Measurements from ENCODE around the gene GRIN2A. TPM values are rescaled to one million over a fixed set of nuclear protein-coding genes. Genes with fewer than 3 reads are reported as not detected.

Gene GRIN2A
- total and polyA plus RNA-seq, 8 donors = 0.03 to 0.96 (median 0.26) TPM

- H3K27ac ChIP-seq = no peak overlapping the region
- H3K9me3 ChIP-seq = no peaks in the 10 kb centered on the region
- DNase-seq (no peak), ATAC-seq (no peak)
- no peaks in the 10 kb centered on the region for H3K36me3 ChIP-seq
- no peak for TF ChIP-seq CTCF (IDR thresholded peaks at IDR 0.05)
- peaks cover 0 to 8% of the 10 kb centered on the region in 2 donors for H3K27me3 ChIP-seq
- H3K4me3 ChIP-seq = no peak overlapping the region
- H3K4me1 ChIP-seq = no peaks in the 10 kb centered on the region
- intact Hi-C loops (cut with DNase I) = no loop called here
These were observed 268.5 kb downstream of the GRIN2A start for GRCh38 chr16:9913604-9914326.

DNA sequence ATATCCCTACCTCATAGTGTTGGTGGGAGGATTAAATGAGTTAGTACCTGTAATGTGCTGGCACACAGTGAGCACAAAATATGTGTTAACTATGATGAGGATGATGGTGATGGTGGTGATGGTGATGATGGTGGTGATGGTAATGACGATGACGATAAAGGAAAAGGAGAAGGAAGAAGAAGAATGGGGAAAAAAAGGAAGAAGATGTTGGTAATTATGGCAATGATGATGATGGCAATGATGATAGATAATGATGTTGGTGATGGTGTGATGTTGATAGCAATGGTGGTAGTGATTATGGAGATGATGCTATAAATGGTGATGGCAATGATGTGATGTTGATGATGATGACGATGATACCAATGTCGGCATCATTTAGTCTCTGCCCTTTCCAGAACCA lies 270.2 kb downstream of the GRIN2A start:
- no peaks in the 10 kb centered on the region for H3K9me3 ChIP-seq
- no peak for TF ChIP-seq CTCF (IDR thresholded peaks at IDR 0.05)
- H3K27me3 ChIP-seq = peaks cover 0 to 3% of the 10 kb centered on the region in 2 donors
- intact Hi-C loops (cut with DNase I) = no loop called here
- no peaks in the 10 kb centered on the region for H3K36me3 ChIP-seq
- no peaks in the 10 kb centered on the region for H3K4me1 ChIP-seq
- no peak overlapping the region for H3K27ac ChIP-seq
- ATAC-seq (no peak), DNase-seq (no peak)
- no peak overlapping the region for H3K4me3 ChIP-seq

- H3K4me1 ChIP-seq = no peaks in the 10 kb centered on the region
- ATAC-seq (no peak), DNase-seq (no peak)
- intact Hi-C loops (cut with DNase I) = no loop called here
- H3K4me3 ChIP-seq = no peak overlapping the region
- H3K9me3 ChIP-seq = no peaks in the 10 kb centered on the region
- H3K27me3 ChIP-seq = no peaks in the 10 kb centered on the region
- H3K27ac ChIP-seq = no peak overlapping the region
- H3K36me3 ChIP-seq = no peaks in the 10 kb centered on the region
- no peak for TF ChIP-seq CTCF (IDR thresholded peaks at IDR 0.05)
These were observed 271.0 kb downstream of the GRIN2A start for GRCh38 chr16:9911231-9911630.

- intact Hi-C loops (cut with DNase I) = no loop called here
- no peak for TF ChIP-seq CTCF (IDR thresholded peaks at IDR 0.05)
- Histone ChIP-seq H3K36me3 (no peaks in the 10 kb centered on the region), H3K27ac (no peak overlapping the region), H3K27me3 (no peaks in the 10 kb centered on the region), H3K9me3 (no peaks in the 10 kb centered on the region), H3K4me3 (no peak overlapping the region), H3K4me1 (no peaks in the 10 kb centered on the region)
- no peak for ATAC-seq
- DNase-seq = no peak
These were observed 273.0 kb downstream of the GRIN2A start for GRCh38 chr16:9909072-9909825.

GRCh38 chr16:9908613-9909012 lies 273.6 kb downstream of the GRIN2A start:
- intact Hi-C loops (cut with DNase I) = no loop called here
- Histone ChIP-seq H3K4me3 (no peak overlapping the region), H3K27me3 (no peaks in the 10 kb centered on the region), H3K4me1 (no peaks in the 10 kb centered on the region), H3K36me3 (no peaks in the 10 kb centered on the region), H3K9me3 (no peaks in the 10 kb centered on the region), H3K27ac (no peak overlapping the region)
- DNase-seq (no peak), ATAC-seq (no peak)
- TF ChIP-seq CTCF (IDR thresholded peaks at IDR 0.05) = no peak

All from left lung (tissue), 10 donors.